Stimulated activated CD8-positive, alpha-beta memory T cell treated with anti-CD3 and anti-CD28 coated beads, Interleukin-7, amount 100 ng/mL, for 48 hours (primary cell): ENCODE data around the gene RBMXL3.

Source experiments
- DNase-seq, 2 donors: peaks; one replicate each; pipeline ENCODE4 v3.0.0-alpha.2; 2020; ENCODE audit warnings: low read depth in 1 of 2; ENCODE audit errors: extremely low read depth in 1 of 2

RBMXL3 gene

GRCh38 chrX:115233497-115234455 is 44.6 kb downstream of the RBMXL3 start, which contains the start of gene LRCH2:
Gene LRCH2 (minus strand): TSS chrX:115234096. CDS start chrX:115234041, 55 bp downstream.
- no peak for DNase-seq

- no peak for DNase-seq
These were observed 45.3 kb downstream of the RBMXL3 start for GRCh38 chrX:115234461-115234860.

DNA sequence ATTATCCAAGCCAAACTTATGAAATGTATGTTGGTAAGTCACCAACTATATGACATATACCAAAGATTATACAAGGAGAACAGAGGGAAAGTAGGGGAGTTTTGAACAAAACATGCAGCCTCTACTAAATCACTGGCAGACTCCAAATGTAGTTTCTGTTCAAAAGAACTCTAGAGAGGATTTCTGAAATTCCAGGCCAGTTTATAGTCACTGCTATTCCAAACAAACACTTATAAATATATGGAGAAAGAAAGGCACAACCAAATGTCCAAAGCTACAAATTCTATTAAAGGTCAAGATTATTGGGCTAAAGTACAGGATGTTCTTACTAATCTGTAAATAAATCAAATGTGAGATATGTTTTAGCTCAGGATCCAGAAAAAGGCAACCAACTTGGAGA is 47.4 kb downstream of the RBMXL3 start:
- no peak for DNase-seq

GRCh38 chrX:115237056-115237455 is 47.8 kb downstream of the RBMXL3 start:
- no peak for DNase-seq
